ENCODE measurements around the gene CKAP5. TPM values are rescaled to one million over a fixed set of nuclear protein-coding genes. Genes with fewer than 3 reads are reported as not detected.
A peak's percentile ranks its signal among the peaks of the same experiment; 100 is the strongest.

CKAP5 gene
- total RNA-seq, 4 donors from 2014 or later: 18.2 to 36.9 (median 29.7) TPM

- Histone ChIP-seq H3K4me3 (no peak overlapping the region), H3K4me1 (no peaks in the 10 kb centered on the region), H3K9me3 (no peaks in the 10 kb centered on the region), H3K27ac (no peak overlapping the region), H3K36me3 (peaks cover 0 to 92% (median 4%) of the 10 kb centered on the region in 3 donors), H3K27me3 (no peaks in the 10 kb centered on the region)
- intact Hi-C loops (cut with DNase I): no loop called here
- 73 to 79% methylated on average over 2 of the region's 6 CpGs for WGBS, 2 donors
- DNase-seq: no peak
- TF ChIP-seq POLR2A (IDR thresholded peaks at IDR 0.05): no peak
- no peak for TF ChIP-seq CTCF (IDR thresholded peaks at IDR 0.05)
These were observed 28.5 kb upstream of the CKAP5 start for GRCh38 chr11:46874586-46874985.

GRCh38 chr11:46868912-46869311 is 22.8 kb upstream of the CKAP5 start:
- 77 to 87% methylated on average over 6 of the region's 6 CpGs for WGBS, 2 donors
- Histone ChIP-seq H3K27ac (no peak overlapping the region), H3K9me3 (no peaks in the 10 kb centered on the region), H3K27me3 (no peaks in the 10 kb centered on the region), H3K4me3 (no peak overlapping the region), H3K36me3 (peaks cover 0 to 89% (median 0%) of the 10 kb centered on the region in 3 donors), H3K4me1 (no peaks in the 10 kb centered on the region)
- intact Hi-C loops (cut with DNase I): no loop called here
- DNase-seq: no peak
- TF ChIP-seq CTCF (IDR thresholded peaks at IDR 0.05) (no peak), POLR2A (IDR thresholded peaks at IDR 0.05) (no peak)

- TF ChIP-seq CTCF (IDR thresholded peaks at IDR 0.05) (no peak), POLR2A (IDR thresholded peaks at IDR 0.05) (no peak)
- no peak for DNase-seq
- H3K4me1 ChIP-seq: no peaks in the 10 kb centered on the region
- no peak overlapping the region for H3K4me3 ChIP-seq
- no peaks in the 10 kb centered on the region for H3K9me3 ChIP-seq
- H3K27ac ChIP-seq: no peak overlapping the region
- intact Hi-C loops (cut with DNase I): no loop called here
- H3K36me3 ChIP-seq: peaks cover 0 to 80% (median 0%) of the 10 kb centered on the region in 3 donors
- no peaks in the 10 kb centered on the region for H3K27me3 ChIP-seq
- 72% methylated on average over 2 of the region's 2 CpGs for WGBS, 2 donors
These were observed 19.3 kb upstream of the CKAP5 start for GRCh38 chr11:46865340-46865739.

GRCh38 chr11:46860218-46860617 is 14.1 kb upstream of the CKAP5 start:
- 77 to 79% methylated on average over 3 to 4 of the region's 4 CpGs for WGBS, 2 donors
- no peaks in the 10 kb centered on the region for H3K9me3 ChIP-seq
- peaks cover 0 to 60% (median 0%) of the 10 kb centered on the region in 3 donors for H3K36me3 ChIP-seq
- no peaks in the 10 kb centered on the region for H3K27me3 ChIP-seq
- TF ChIP-seq POLR2A (IDR thresholded peaks at IDR 0.05) (no peak), CTCF (IDR thresholded peaks at IDR 0.05) (no peak)
- no peak for DNase-seq
- no peaks in the 10 kb centered on the region for H3K4me1 ChIP-seq
- no peak overlapping the region for H3K4me3 ChIP-seq
- intact Hi-C loops (cut with DNase I): no loop called here
- H3K27ac ChIP-seq: no peak overlapping the region

GRCh38 chr11:46858920-46859546 is 13.0 kb upstream of the CKAP5 start:
- no peak for TF ChIP-seq CTCF (IDR thresholded peaks at IDR 0.05)
- WGBS, 2 donors: 77 to 89% methylated on average over 7 to 8 of the region's 12 CpGs
- H3K27me3 ChIP-seq: no peaks in the 10 kb centered on the region
- H3K4me1 ChIP-seq: no peaks in the 10 kb centered on the region
- H3K4me3 ChIP-seq: no peak overlapping the region
- intact Hi-C loops (cut with DNase I): no loop called here
- no peaks in the 10 kb centered on the region for H3K9me3 ChIP-seq
- H3K36me3 ChIP-seq: peaks cover 0 to 48% (median 0%) of the 10 kb centered on the region in 3 donors
- DNase-seq: no peak
- H3K27ac ChIP-seq: peak overlapping the region in 1 of 4 donors; percentile 28
